Neural progenitor cell (in vitro differentiated cells): ENCODE results near the gene C14orf132. TPM values are rescaled to one million over a fixed set of nuclear protein-coding genes. Genes with fewer than 3 reads are reported as not detected.

Source experiments
- DNase-seq: peaks from one replicate; pipeline ENCODE4 v3.0.0-alpha.2; 2016; ENCODE audit warnings: low spot score
- H2AFZ ChIP-seq: fragments of 200-600 bp; sonication (generic); replicated peaks from 2 replicates; pipeline ENCODE4 v1.6.1; 2016; ENCODE audit warnings: antibody characterized with exemption
- H3F3A ChIP-seq: fragments of 200-600 bp; sonication (generic); 2 replicates; pipeline ENCODE4 v1.6.1; 2016; ENCODE audit warnings: antibody characterized with exemption, low read depth
- H3K27ac ChIP-seq: fragments of 200-600 bp; sonication (generic); 2 replicates; pipeline ENCODE4 v1.5.1; 2016; ENCODE audit warnings: mild to moderate bottlenecking
- H3K27me3 ChIP-seq: fragments of 200-600 bp; sonication (generic); 2 replicates; pipeline ENCODE4 v1.6.1; 2016; ENCODE audit warnings: mild to moderate bottlenecking, moderate library complexity
- H3K36me3 ChIP-seq: fragments of 200-600 bp; sonication (generic); 2 replicates; pipeline ENCODE4 v1.5.1; 2016
- H3K4me1 ChIP-seq: fragments of 200-600 bp; sonication (generic); 2 replicates; pipeline ENCODE4 v1.6.1; 2016; ENCODE audit warnings: mixed run types
- H3K4me2 ChIP-seq: fragments of 200-600 bp; sonication (generic); 2 replicates; pipeline ENCODE4 v1.6.1; 2016
- H3K4me3 ChIP-seq: fragments of 200-600 bp; sonication (generic); 2 replicates; pipeline ENCODE4 v1.5.1; 2016
- H3K79me2 ChIP-seq: fragments of 200-600 bp; sonication (generic); 2 replicates; pipeline ENCODE4 v1.6.1; 2016; ENCODE audit warnings: low read depth
- H3K9ac ChIP-seq: fragments of 200-600 bp; sonication (generic); 2 replicates; pipeline ENCODE4 v1.6.1; 2016
- H3K9me3 ChIP-seq: fragments of 200-600 bp; sonication (generic); 2 replicates; pipeline ENCODE4 v1.5.1; 2016; ENCODE audit warnings: low read depth
- H4K20me1 ChIP-seq: fragments of 200-600 bp; sonication (generic); 2 replicates; pipeline ENCODE4 v1.6.1; 2016; ENCODE audit warnings: low read depth
- H3K27ac Mint-ChIP-seq: 3 replicates; pipeline ENCODE4 v1.8.0; 2021; ENCODE audit warnings: mixed read lengths
- H3K27me3 Mint-ChIP-seq: 2 replicates; pipeline ENCODE4 v1.8.0; 2022; ENCODE audit warnings: low read depth, mild to moderate bottlenecking, inconsistent platforms, moderate library complexity, mixed read lengths; ENCODE audit not compliant: insufficient read depth
- H3K36me3 Mint-ChIP-seq: 3 replicates; pipeline ENCODE4 v1.8.0; 2021; ENCODE audit warnings: mixed read lengths
- H3K4me1 Mint-ChIP-seq: 3 replicates; pipeline ENCODE4 v1.8.0; 2021; ENCODE audit warnings: mixed read lengths
- H3K4me3 Mint-ChIP-seq: 3 replicates; pipeline ENCODE4 v1.8.0; 2021; ENCODE audit warnings: mild to moderate bottlenecking, moderate library complexity, mixed read lengths
- H3K9me3 Mint-ChIP-seq: 3 replicates; pipeline ENCODE4 v1.8.0; 2020; ENCODE audit warnings: mixed read lengths
- CTCF ChIP-seq: fragments of 200-600 bp; sonication (generic); IDR thresholded peaks from 2 replicates; pipeline ENCODE4 v1.5.1; 2017; ENCODE audit warnings: antibody characterized with exemption, mild to moderate bottlenecking
- EZH2 ChIP-seq: fragments of 200-600 bp; sonication (generic); IDR thresholded peaks from 2 replicates; pipeline ENCODE4 v1.6.1; 2017; ENCODE audit warnings: antibody characterized with exemption, mild to moderate bottlenecking, moderate library complexity
- EZH2phosphoT487 ChIP-seq: fragments of 200-600 bp; sonication (generic); IDR thresholded peaks from 2 replicates; pipeline ENCODE4 v1.6.1; 2017; ENCODE audit warnings: antibody characterized with exemption
- total RNA-seq: library from RNA; depleted of rRNA; stranded (reverse); fragments of >200 nt; gene quantifications from 2 replicates; pipeline ENCODE4 v1.2.3, GENCODE V29; 2015; ENCODE audit warnings: low replicate concordance

C14orf132 gene
- total RNA-seq, 1 donor from 2014 or later, result 8.1 TPM

GRCh38 chr14:96094656-96095055 lies 55.5 kb downstream of the C14orf132 start:
- H3K4me1 Mint-ChIP-seq, result peaks cover 35% of the 10 kb centered on the region
- H3K4me1 ChIP-seq, result peaks cover 8% of the 10 kb centered on the region
- H3K4me3 Mint-ChIP-seq, result peak overlapping the region; percentile 30
- TF ChIP-seq EZH2 (no peak), CTCF (no peak), EZH2phosphoT487 (no peak)
- no peak overlapping the region for H2AFZ ChIP-seq
- H3K4me2 ChIP-seq, result no peak overlapping the region
- H3K79me2 ChIP-seq, result no peaks in the 10 kb centered on the region
- peaks cover 7% of the 10 kb centered on the region for H3K36me3 Mint-ChIP-seq
- H3F3A ChIP-seq, result no peaks in the 10 kb centered on the region
- H3K36me3 ChIP-seq, result no peaks in the 10 kb centered on the region
- no peak for DNase-seq
- H3K9ac ChIP-seq, result no peak overlapping the region
- peaks cover 9% of the 10 kb centered on the region for H3K27me3 Mint-ChIP-seq
- H3K9me3 Mint-ChIP-seq, result no peaks in the 10 kb centered on the region
- no peak overlapping the region for H3K4me3 ChIP-seq
- no peaks in the 10 kb centered on the region for H3K27me3 ChIP-seq
- H3K27ac Mint-ChIP-seq, result no peak overlapping the region
- no peaks in the 10 kb centered on the region for H4K20me1 ChIP-seq
- no peaks in the 10 kb centered on the region for H3K9me3 ChIP-seq
- no peak overlapping the region for H3K27ac ChIP-seq

- no peaks in the 10 kb centered on the region for H3K79me2 ChIP-seq
- H3K4me1 Mint-ChIP-seq, result peaks cover 38% of the 10 kb centered on the region
- no peaks in the 10 kb centered on the region for H3K9me3 ChIP-seq
- H3K9ac ChIP-seq, result no peak overlapping the region
- TF ChIP-seq EZH2 (no peak), EZH2phosphoT487 (no peak), CTCF (no peak)
- no peak overlapping the region for H3K4me3 ChIP-seq
- no peak overlapping the region for H3K27ac Mint-ChIP-seq
- H3K27me3 Mint-ChIP-seq, result peaks cover 9% of the 10 kb centered on the region
- no peaks in the 10 kb centered on the region for H4K20me1 ChIP-seq
- peaks cover 7% of the 10 kb centered on the region for H3K36me3 Mint-ChIP-seq
- peaks cover 8% of the 10 kb centered on the region for H3K4me1 ChIP-seq
- H3K4me3 Mint-ChIP-seq, result no peak overlapping the region
- H3K27me3 ChIP-seq, result no peaks in the 10 kb centered on the region
- H3K4me2 ChIP-seq, result no peak overlapping the region
- no peak overlapping the region for H2AFZ ChIP-seq
- H3K36me3 ChIP-seq, result no peaks in the 10 kb centered on the region
- H3K9me3 Mint-ChIP-seq, result no peaks in the 10 kb centered on the region
- H3F3A ChIP-seq, result no peaks in the 10 kb centered on the region
- no peak overlapping the region for H3K27ac ChIP-seq
- DNase-seq, result no peak
These were observed 55.9 kb downstream of the C14orf132 start for GRCh38 chr14:96095058-96095457.

- no peaks in the 10 kb centered on the region for H3K36me3 ChIP-seq
- no peak overlapping the region for H3K9ac ChIP-seq
- no peak overlapping the region for H2AFZ ChIP-seq
- no peak overlapping the region for H3K27ac ChIP-seq
- TF ChIP-seq EZH2phosphoT487, result no peak
- TF ChIP-seq EZH2, result no peak
- no peak for TF ChIP-seq CTCF
- H3F3A ChIP-seq, result no peaks in the 10 kb centered on the region
- peaks cover 8% of the 10 kb centered on the region for H3K4me1 ChIP-seq
- no peaks in the 10 kb centered on the region for H3K79me2 ChIP-seq
- H3K4me3 ChIP-seq, result no peak overlapping the region
- DNase-seq, result peak; percentile 41
- Mint-ChIP-seq H3K9me3 (no peaks in the 10 kb centered on the region), H3K27me3 (peaks cover 9% of the 10 kb centered on the region), H3K36me3 (peaks cover 7% of the 10 kb centered on the region), H3K27ac (peak overlapping the region; percentile 69), H3K4me3 (no peak overlapping the region), H3K4me1 (peaks cover 43% of the 10 kb centered on the region)
- no peaks in the 10 kb centered on the region for H3K27me3 ChIP-seq
- no peak overlapping the region for H3K4me2 ChIP-seq
- no peaks in the 10 kb centered on the region for H4K20me1 ChIP-seq
- H3K9me3 ChIP-seq, result no peaks in the 10 kb centered on the region
These were observed 56.7 kb downstream of the C14orf132 start for GRCh38 chr14:96095581-96096476.
